ENCODE results near the gene FTO. TPM values are rescaled to one million over a fixed set of nuclear protein-coding genes. Genes with fewer than 3 reads are reported as not detected.

FTO gene
- total RNA-seq, 1 donor from 2014 or later = 119 TPM

DNA sequence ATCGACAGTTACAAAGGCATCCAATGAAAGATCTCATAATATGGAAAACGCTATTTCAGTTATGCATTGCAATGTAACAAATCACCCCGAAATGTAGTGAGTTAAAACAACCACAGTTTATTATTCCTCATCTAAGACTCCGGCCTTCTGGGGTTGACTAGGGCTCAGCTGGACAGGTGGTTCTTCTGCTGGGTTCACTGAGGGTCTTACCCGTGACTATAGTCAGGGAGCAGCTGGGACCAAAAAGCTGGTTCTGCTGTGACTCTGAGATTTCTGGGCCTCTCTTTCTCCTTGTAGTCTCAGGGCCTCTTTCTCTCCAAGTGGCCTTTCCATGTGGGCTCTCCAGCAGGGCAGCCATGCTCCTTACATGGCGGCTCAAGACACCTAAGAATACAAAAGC is 386.6 kb downstream of the FTO start:
- no peak for DNase-seq

- no peak for DNase-seq
These were observed 389.3 kb downstream of the FTO start for GRCh38 chr16:54093281-54093680.

- DNase-seq = no peak
These were observed 390.7 kb downstream of the FTO start for GRCh38 chr16:54094641-54095040.

DNA sequence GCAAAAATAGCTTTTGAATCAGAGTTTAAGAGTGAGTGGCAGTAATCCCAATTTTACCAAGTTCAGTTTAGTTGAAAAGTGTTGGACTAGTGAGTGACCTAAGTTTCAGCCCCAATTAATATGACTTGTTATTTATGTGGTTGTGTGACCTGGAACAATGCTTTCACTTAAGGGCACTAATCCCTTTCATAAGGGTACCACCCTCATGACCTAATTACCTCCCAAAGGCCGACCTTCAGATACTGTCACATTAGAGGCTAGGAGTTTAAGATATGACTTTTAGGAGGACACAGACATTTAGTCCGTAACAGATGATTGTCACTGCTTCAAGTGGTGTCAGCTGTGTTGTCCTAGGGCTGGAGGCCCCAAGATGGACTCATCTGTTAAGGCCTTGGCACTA is 392.7 kb downstream of the FTO start:
- no peak for DNase-seq

GRCh38 chr16:54097774-54098173 is 393.8 kb downstream of the FTO start:
- no peak for DNase-seq

DNA sequence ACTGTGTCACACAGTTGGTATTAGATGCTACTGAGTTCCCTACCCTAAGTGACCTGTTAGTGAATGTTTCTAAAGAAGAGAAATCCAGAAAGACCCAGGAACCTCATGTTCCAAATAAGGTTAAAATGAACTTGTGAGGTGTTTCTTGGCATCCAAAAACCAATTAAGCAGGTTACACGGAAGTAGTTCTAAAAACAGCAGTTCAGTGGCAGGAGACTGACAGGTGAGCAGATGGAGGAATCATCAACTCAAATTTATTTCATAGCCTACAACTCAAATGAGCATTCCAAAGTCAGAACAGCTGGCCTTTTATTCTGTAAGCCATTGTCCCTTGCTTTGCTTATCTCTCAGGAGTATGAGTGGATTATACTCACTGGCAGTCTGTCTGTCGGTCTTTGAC is 394.3 kb downstream of the FTO start:
- DNase-seq = no peak

DNA sequence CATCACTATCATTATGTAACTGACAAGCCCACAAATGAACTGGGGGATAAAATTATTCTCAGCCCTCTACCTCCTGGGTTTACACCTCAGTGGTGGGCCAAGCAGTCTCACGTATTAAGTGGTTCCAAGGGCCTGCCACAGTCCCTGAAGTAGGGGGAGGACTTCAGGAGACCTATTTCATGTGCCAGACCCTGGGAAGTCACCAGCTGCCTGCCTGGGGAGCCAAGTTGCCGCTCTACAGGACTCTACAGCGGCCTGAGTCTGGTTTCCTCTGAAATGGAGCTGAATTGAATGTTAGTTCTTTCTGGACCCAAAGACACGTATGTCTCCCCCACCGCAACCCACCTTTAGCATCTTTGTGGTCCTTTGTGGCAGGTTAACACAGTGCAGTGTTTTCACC is 395.7 kb downstream of the FTO start:
- DNase-seq = no peak

DNA sequence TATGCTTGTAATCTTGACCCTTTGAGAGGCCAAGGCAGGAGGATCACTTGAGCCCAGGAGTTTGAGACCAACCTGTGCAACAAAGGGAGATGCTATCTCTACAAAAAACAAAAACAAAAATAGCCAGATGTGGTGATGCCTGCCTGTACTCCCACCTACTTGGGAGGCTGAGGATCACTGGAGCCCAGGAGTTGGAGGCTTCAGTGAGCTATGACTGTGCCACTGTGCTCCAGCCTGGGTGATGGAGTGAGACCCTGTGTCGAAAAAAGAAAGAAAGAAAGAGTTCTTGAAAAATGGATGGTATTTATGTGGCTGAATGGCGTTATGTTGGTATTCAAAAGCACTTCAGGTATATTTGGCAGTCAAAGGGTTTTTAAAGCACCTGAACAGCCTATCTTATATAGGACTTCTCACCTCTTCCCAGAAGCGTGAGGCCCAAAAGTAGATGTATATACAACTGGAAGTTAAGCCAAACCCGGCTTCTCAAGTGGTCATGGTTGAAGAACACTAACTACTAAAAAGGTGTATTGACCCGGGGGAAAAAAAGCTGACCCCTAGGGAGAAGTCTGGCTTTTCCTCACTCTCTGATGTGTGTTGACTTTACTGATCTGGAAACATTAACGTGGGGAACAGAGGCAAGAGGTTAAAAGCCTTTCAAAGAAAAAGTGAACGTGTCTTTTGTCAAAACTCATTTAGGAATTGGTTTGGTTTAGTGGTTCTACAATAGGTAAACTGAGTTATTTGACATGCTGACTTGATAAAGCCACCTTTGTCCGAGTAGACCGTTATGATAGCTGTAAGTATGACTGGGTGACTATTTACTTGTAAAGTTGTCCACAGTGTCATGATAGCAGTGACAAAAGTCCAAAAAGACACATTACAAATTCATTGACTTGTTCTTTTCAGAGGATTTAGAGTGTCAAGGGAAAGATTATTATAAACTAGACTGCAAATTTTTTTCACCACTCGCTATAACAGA is 399.2 kb downstream of the FTO start:
- DNase-seq = no peak

DNA sequence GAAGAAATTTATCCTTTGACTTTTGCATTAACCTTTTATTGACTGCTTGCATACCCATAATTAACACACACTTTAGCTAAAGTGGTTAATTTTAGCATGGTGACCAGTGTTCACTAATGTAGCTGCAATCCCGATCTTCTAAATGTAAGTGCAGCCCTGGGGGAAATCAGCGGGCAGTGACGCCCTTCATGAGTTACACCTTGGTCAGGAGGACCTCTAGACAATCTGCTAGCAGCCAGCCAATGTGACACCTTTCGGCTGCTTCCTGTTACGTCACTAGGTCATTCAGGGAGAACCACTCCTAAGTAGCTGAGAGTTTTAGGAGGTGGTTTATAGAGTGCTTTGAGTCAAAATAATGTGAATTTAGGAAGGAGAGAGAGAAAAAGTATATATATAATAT is 402.1 kb downstream of the FTO start:
- DNase-seq = no peak

- DNase-seq = no peak
These were observed 403.7 kb downstream of the FTO start for GRCh38 chr16:54107583-54108202.

DNA sequence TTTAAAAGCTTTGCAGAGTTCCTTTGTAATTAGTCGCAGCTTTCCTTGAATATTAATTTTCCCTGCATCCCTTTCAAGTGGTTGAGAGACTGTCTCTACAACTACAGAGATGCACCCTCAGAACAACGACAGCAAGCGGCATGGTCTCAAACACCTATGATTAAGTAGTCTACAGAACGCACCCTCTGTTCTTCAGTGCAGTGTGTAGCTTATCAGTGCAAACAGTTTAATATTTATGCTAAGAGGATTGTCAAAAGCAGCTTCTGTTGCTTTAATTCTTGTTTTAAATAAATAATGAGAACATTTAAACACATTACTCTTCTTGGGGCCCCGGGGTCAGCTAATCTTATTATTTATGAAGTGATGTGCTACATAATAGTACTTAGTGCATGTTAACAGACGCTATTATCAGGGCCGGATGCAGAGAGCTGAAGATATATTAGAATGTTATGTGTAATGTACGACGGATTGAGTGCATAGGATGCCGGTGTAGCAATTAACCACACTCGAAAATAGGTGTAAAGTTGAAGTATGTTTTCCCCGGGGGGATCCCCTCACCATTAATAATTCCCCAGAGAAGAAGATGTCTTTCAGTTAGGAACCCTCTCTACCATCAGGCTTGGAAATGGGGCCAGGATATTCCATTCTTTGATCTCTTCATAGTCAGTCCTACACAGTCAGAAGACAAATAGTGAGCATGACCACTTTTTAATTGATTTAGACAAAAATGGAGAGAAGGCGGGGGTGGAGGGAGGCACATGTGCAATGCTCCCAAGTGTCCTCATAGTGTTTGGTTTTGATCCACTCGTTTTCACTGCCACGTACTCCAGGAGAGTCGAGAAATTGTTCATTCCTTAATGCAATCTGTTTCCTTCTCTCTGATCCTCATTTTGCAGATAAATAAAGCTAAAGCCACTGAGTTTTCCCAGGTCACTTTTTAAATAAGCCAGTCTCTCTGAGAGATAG is 406.3 kb downstream of the FTO start:
- no peak for DNase-seq

DNA sequence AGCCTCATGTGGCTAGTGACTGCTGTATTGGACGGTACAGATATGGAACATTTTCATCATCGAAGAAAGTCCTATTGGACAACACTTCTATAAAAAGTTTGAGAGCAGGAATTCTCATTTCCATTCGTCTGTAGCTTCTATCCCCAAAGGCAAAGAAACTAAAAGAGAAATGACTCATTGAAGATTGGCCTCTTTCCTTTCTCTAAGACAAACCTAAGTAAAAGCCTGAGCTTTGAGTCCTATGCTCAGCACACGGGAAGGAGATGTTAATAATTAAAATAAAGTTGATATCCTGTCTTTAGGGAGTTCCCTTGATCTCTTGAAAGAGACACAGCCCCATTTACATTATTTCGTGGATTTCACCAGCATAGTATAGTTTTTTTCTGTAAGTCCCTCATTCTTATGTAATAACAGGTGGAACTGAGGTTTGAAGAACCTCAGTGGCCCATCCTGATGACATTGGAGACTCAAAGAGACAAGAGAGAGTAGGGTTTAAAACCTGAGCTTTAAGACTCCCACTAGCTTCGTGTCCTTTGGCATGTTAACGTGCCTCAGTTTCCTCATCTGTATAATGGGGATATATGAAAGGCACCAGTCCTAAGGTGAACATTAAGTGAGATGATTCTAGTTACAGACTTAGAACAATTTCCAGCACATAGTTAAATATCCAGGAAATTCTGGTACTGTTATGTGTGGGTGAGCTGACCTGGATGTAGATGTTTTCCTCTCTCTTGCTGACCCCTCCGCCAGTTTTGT is 408.7 kb downstream of the FTO start:
- DNase-seq = no peak

GRCh38 chr16:54115558-54115957 is 411.6 kb downstream of the FTO start:
- peak; percentile 9 for DNase-seq

DNA sequence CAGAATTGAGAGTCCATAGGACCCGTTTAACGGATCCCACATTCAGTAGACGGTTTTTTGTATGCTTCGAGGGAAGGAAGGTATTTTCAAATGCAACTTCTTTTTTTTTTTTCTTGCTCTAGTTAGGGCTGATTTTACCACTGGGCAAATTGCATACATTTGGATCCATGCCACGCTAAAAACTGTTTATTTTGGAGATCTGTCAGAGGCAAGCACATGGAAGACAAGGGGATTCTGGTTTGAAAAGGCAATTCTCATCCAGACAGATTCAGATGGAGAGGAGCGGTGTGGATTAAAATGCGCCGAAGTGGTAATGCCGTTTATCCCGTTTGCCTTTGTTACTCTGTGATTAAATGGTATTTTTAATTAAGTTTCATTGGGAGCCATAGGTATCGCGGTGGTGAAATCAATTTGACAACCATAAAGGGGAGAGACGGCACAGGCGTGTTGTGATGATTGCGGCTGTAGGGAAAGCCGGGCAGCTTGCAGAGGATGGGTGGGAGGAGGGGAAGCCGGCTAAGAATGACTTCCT is 412.2 kb downstream of the FTO start:
- DNase-seq = peak; percentile 18

GRCh38 chr16:54118846-54119245 is 414.9 kb downstream of the FTO start:
- no peak for DNase-seq

DNA sequence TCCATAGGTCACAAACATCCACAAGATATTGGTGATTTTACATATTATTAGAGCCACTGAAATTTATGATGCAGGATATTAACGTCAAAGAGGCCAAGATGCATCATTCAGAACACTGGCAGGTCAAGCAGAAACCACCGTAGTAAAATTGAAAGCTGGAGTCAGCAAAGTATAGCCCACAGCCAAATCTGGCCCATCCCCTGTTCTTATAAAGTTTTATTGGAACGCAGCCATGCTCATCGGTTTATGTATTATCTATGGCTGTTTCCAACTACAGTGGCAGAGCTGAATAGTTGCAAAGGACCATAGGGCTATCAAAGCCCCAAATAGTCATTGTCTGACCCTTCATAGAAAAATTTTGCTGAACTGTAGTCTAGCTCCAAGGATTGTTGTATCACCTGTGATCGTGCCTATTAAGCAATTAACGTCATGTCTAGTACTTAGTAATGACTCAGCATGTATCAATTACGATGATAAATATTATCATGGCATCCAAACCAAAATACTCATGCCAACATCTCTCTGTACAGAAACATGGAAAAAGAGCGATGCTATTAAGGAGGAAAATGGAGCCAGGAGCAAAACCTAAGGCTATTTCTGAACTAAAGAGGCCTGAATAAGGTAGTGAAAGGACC is 417.0 kb downstream of the FTO start:
- no peak for DNase-seq

GRCh38 chr16:54121539-54122295 is 417.8 kb downstream of the FTO start:
- DNase-seq = no peak

GRCh38 chr16:54123766-54124165 is 419.8 kb downstream of the FTO start:
- no peak for DNase-seq

DNA sequence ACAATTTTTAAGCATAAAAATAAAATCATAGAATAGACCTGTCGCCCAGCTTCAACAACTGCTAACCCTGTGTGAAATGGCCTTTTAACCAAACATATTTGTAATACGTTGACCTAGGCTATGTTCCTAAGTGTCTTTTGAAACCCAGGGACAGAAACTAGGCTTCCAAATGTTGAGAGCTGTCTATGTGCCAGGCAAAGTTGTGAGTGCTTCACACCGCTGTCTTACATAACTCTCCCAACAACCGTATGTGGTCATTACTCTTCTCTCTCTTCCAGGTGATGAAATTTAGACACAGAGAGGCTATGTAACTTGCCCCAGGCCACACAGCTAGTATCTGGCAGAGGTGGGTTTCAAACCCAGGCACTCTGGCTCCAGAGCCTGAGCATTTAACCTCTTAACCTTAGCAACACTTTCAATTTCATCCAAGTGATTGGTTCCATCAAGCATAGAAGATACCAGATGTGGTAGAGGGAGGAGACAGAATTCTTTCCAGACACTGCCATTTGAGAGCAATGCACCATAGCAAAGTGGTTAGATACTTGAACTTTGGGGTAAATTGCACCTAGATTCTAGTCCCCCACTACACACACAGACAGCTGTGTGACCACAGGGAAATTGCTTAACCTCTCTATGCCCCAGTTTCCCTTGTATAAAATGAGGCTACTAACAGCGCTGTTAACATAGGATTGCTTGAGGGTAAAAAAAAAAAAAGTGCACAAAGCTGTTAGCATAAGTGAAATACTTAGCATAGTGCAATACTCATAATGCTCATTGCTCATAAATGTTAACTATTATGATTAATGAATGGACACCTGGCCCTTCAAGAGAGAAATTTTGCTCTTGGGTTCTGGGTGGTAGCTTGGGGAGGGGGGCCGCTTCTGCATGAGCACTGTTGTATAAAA is 422.0 kb downstream of the FTO start:
- DNase-seq = no peak

Data from tongue (tissue), 2 donors.